Panc1 (cell line): Measurements from ENCODE around the gene SMIM38. TPM values are rescaled to one million over a fixed set of nuclear protein-coding genes. Genes with fewer than 3 reads are reported as not detected.

Experiments
- ATAC-seq: fragments of 200-7000 bp; cut with Tn5 transposase; 2 replicates; pipeline ENCODE4 v1.9.1; 2020; ENCODE audit warnings: mild to moderate bottlenecking, moderate library complexity
- BruUV-seq: library from RNA; stranded (reverse); fragments of 400-500 nt; replicated peaks from 2 replicates; lab custom pipeline; 2021; lab: Mats Ljungman, UMichigan
- CTCF ChIA-PET: fragments of 300-600 bp; sonication (Branson Sonifier 250); formaldehyde crosslinking; loops from one replicate; lab custom pipeline; 2022; ENCODE audit warnings: antibody characterized with exemption; lab: Charles Lee
- POLR2A ChIA-PET: fragments of 300-600 bp; sonication (Branson Sonifier 250); formaldehyde crosslinking; loops from one replicate; lab custom pipeline; 2022; ENCODE audit warnings: antibody characterized with exemption; lab: Charles Lee
- DNase-seq: peaks from one replicate; pipeline ENCODE4 v3.0.0-alpha.2; 2010; ENCODE audit warnings: low read depth, low spot score
- H3K27ac ChIP-seq: 2 replicates; pipeline ENCODE4 v1.5.1; 2011; ENCODE audit warnings: mild to moderate bottlenecking, low read length, inconsistent platforms
- H3K27me3 ChIP-seq: fragments of 200-500 bp; sonication (Bioruptor generic); 2 replicates; pipeline ENCODE4 v1.6.0; 2014; ENCODE audit warnings: low read length, inconsistent platforms; ENCODE audit not compliant: control insufficient read depth, insufficient read depth
- H3K36me3 ChIP-seq: fragments of 200-500 bp; sonication (Bioruptor generic); 2 replicates; pipeline ENCODE4 v1.5.1; 2014; ENCODE audit warnings: inconsistent platforms, mild to moderate bottlenecking, low read length, moderate library complexity; ENCODE audit not compliant: control insufficient read depth, insufficient read depth
- H3K4me1 ChIP-seq: 2 replicates; pipeline ENCODE4 v1.5.1; 2011; ENCODE audit warnings: inconsistent platforms, mild to moderate bottlenecking, low read length, moderate library complexity; ENCODE audit not compliant: control insufficient read depth, insufficient read depth
- H3K4me3 ChIP-seq, 2 experiments: 2 replicates each; pipeline ENCODE4 v1.5.1; 2011 to 2012; ENCODE audit warnings: low read depth in 2 of 2, low read length in 2 of 2, mild to moderate bottlenecking in 2 of 2, inconsistent platforms in 1 of 2, moderate library complexity in 1 of 2
- H3K9me3 ChIP-seq: fragments of 200-500 bp; sonication (Bioruptor generic); 2 replicates; pipeline ENCODE4 v1.5.1; 2014; ENCODE audit warnings: low read depth, mild to moderate bottlenecking, inconsistent platforms, low read length, moderate library complexity; ENCODE audit not compliant: control insufficient read depth, insufficient read depth
- CTCF ChIP-seq: fragments of 450-650 bp; IDR thresholded peaks from 2 replicates; pipeline ENCODE4 v1.5.1; 2017; ENCODE audit warnings: mild to moderate bottlenecking
- POLR2AphosphoS5 ChIP-seq: IDR thresholded peaks from 2 replicates; pipeline ENCODE4 v1.6.1; 2012; ENCODE audit warnings: mild to moderate bottlenecking, low read depth, low read length, moderate library complexity
- REST ChIP-seq, 2 experiments: IDR thresholded peaks; 2 replicates each; pipeline ENCODE4 v1.6.1; 2011 to 2012; ENCODE audit warnings: low read depth in 2 of 2, control low read depth in 1 of 2, low read length in 1 of 2, mild to moderate bottlenecking in 1 of 2, moderate library complexity in 1 of 2; ENCODE audit not compliant: insufficient read depth in 1 of 2
- SIN3A ChIP-seq: IDR thresholded peaks from 2 replicates; pipeline ENCODE4 v1.6.1; 2012; ENCODE audit warnings: low read depth, mild to moderate bottlenecking, low read length, moderate library complexity, borderline replicate concordance; ENCODE audit not compliant: insufficient read depth
- TCF7L2 ChIP-seq: IDR thresholded peaks from 2 replicates; pipeline ENCODE4 v1.6.1; 2011; ENCODE audit warnings: mild to moderate bottlenecking, low read depth, low read length, inconsistent platforms
- in situ Hi-C: cut with HindIII; loops from 2 replicates; pipeline ENCODE4 v1.10.0; 2016; ENCODE audit warnings: low sequenced_read_pairs, low pct_unique_long_range_greater_than_20kb
- intact Hi-C: fragments of 100-400 bp; cut with micrococcal nuclease; formaldehyde crosslinking; loops from one replicate; pipeline ENCODE4 v1.10.0; 2022; ENCODE audit not compliant: unreplicated experiment
- total RNA-seq: library from RNA; stranded (reverse); gene quantifications from one replicate; pipeline ENCODE4 v1.2.1, GENCODE V29; 2021; ENCODE audit not compliant: unreplicated experiment

Gene SMIM38
- total RNA-seq, 1 experiment from 2014 or later, result 0.46 TPM

GRCh38 chr11:69144316-69145049 lies 11.3 kb upstream of the SMIM38 start:
- Histone ChIP-seq H3K27ac (no peak overlapping the region), H3K4me1 (no peaks in the 10 kb centered on the region), H3K4me3 (no peak overlapping the region), H3K9me3 (peaks cover 22% of the 10 kb centered on the region), H3K27me3 (no peaks in the 10 kb centered on the region), H3K36me3 (no peaks in the 10 kb centered on the region)
- no peak for DNase-seq
- ChIA-PET POLR2A (no interaction called here), CTCF (no interaction called here)
- TF ChIP-seq CTCF, result no peak
- no peak for TF ChIP-seq SIN3A
- no peak for TF ChIP-seq REST (IDR thresholded peaks at IDR 0.05; ENCODE audit: insufficient read depth in 1 of 2, low read depth in 2 of 2, low read length in 1 of 2)
- TF ChIP-seq POLR2AphosphoS5, result no peak
- no peak for TF ChIP-seq TCF7L2
- ATAC-seq, result no peak
- BruUV-seq, result no TSS peak
- intact Hi-C loops (no loop called here), in situ Hi-C loops (no loop called here)

- BruUV-seq, result no TSS peak
- intact Hi-C loops (no loop called here), in situ Hi-C loops (no loop called here)
- Histone ChIP-seq H3K27me3 (no peaks in the 10 kb centered on the region), H3K4me1 (no peaks in the 10 kb centered on the region), H3K27ac (no peak overlapping the region), H3K36me3 (no peaks in the 10 kb centered on the region), H3K4me3 (no peak overlapping the region), H3K9me3 (peaks cover 22% of the 10 kb centered on the region)
- ChIA-PET POLR2A (no interaction called here), CTCF (no interaction called here)
- ATAC-seq (no peak), DNase-seq (no peak)
- TF ChIP-seq TCF7L2 (no peak), CTCF (no peak), SIN3A (no peak), POLR2AphosphoS5 (no peak), REST (IDR thresholded peaks at IDR 0.05; ENCODE audit: insufficient read depth in 1 of 2, low read depth in 2 of 2, low read length in 1 of 2) (no peak)
Measured at GRCh38 chr11:69145050-69145380, 10.7 kb upstream of the SMIM38 start.
